K562 treated with DMSO at 1 percent for 24 hours (cell line): ENCODE measurements around the gene MYO1E. TPM values are rescaled to one million over a fixed set of nuclear protein-coding genes. Genes with fewer than 3 reads are reported as not detected.

Source experiments
- total RNA-seq: library from RNA; unstranded; fragments of 300-600 nt; gene quantifications from 2 replicates; pipeline ENCODE4 v1.2.3, GENCODE V29; 2022; ENCODE audit warnings: low read depth; ENCODE audit not compliant: insufficient read depth

The MYO1E gene
- 0.06 TPM in 1 of 2 replicates, not detected in the other for total RNA-seq

DNA sequence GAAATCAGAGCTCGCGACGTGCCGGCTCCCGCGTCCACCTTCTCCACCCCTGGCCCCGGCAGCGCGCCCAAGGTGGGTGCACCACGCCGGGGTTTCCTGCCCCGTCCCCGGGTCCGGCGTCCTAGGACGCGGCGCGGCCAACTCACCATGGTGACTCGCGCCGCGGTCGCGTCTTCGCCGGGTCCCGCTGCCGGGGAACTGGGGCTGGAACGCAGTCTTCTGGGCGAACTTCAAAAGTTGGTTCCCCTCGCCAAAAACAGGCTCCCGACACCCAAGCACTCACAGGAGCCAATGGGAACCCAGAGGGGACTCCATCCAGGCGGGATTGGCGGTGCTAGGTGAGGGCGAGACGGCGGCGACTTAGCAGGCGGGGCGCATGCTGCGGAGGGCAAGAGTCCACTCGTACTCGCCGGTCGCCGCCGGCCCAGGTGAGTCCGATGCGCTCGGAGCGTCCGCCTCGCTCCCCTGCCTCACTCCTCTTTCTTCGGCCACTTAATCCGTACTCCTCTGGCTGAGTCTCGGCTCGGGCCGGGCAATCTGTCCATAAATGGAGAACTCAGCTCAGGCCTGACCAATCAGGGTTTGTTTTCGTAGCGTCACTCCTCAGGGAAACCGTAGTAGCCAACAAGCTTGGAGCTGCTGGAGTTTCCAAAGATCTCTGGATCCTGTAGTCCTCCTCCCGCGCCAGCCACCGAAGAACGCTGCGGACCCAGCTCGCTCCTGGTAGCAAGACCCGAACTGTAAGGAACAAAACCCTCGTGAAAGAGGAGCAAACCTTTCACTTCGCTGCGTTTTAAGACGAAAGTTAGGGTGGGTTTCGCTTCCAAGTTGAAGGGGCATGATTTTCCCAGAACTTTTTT, at the start of gene MYO1E:
MYO1E (minus strand) TSS at position 520 of the 860 bp plus-strand sequence; CDS start at position 149, 371 bp downstream.

DNA sequence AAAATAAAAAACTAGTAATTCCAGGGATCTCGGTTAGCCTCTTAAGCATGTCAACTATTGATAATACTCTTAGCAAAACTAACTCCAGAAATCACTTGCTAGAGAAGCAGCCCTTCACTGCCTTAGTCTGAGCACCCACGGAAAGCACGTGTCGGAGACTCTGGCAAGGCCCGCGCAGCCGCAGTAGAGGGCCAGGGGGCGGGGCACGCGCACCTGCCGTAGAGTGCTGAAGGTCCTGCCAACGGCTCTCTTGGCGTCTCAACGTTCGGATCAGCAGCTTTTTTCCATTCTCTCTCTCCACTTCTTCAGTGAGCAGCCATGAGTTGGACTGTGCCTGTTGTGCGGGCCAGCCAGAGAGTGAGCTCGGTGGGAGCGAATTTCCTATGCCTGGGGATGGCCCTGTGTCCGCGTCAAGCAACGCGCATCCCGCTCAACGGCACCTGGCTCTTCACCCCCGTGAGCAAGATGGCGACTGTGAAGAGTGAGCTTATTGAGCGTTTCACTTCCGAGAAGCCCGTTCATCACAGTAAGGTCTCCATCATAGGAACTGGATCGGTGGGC, 166.0 kb downstream of the MYO1E start, which contains the start of gene LDHAL6B:
LDHAL6B (plus strand) TSS at position 221 of the 561 bp plus-strand sequence; CDS start at position 319, 98 bp downstream.

DNA sequence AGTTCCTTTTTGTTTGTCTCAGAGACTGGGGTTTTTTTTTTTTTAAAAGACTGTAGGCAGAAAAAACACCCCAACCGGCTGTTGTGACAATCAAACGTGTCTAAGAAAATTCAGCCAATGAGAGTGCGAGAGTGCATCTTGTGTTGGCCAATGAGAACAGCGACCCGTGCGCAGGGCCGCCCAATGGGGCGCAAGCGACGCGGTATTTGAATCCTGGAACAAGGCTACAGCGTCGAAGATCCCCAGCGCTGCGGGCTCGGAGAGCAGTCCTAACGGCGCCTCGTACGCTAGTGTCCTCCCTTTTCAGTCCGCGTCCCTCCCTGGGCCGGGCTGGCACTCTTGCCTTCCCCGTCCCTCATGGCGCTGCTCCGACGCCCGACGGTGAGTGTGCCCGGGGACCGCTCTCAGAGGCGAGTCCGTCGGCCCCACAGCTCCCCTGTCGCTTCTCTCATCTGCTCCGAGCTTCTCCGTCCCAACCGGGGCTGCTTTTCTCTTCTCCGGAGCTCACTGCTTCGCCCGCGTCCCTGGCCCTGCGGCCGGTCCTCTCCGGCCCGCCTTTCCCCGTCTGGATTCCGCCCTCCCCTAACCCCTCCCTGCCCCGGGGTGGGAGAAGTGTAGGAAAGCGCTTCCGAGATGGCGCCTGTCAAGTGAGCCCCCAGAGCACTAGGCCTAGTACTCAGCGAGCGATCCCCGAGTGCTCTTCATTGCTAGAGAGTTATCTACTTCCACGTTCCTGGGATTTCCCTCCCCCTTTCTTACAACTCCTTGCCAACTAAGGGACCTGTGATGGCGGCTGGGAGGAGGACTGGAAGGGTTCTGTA, 267.5 kb downstream of the MYO1E start, which contains the start of gene CCNB2:
CCNB2 (plus strand) TSS at position 235 of the 821 bp plus-strand sequence; CDS start at position 358, 123 bp downstream.

Other genes starting within 250 kb of the MYO1E start
- gene LDHAL6B, start 166.0 kb downstream of the MYO1E start, total RNA-seq: not detected in 2 replicates
- not detected in 2 replicates for gene FAM81A, start 65.3 kb upstream of the MYO1E start, total RNA-seq
- 0.14 TPM in 1 of 2 replicates, not detected in the other for gene GCNT3, start 238.9 kb upstream of the MYO1E start, total RNA-seq